ENCODE data around the gene FOXP1.

DNA sequence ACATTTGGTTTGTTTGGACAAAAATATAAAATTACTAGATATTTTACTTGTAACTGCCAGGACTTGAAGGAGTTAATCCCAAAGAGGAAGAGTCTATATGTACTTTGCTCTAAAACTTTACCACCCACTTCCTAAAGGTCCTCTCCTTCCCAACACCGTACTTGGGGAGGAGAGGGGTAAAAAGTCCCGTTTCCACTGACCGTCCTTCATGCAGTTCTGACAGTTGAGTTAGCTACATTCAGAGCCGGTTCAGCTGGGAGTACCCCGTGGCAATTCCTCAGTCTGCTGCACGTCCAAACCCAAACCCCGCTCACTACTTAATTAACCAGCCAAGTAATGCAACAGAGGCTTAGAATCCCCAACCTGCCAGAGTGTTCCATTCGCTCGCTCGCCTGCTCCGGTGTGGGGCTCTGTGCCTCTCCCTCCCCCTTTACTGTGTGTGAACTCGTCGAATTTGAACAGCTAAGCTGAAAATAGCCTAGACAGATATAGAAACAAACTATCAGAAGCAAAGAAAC, 519.7 kb downstream of the FOXP1 start:
- TF ChIP-seq CTCF (conservative IDR thresholded peaks at IDR 0.05; ENCODE audit: low read depth, low read length) (no peak), EZH2 (IDR thresholded peaks at IDR 0.05; ENCODE audit: borderline replicate concordance, low read depth, low read length, poor library complexity, severe bottlenecking) (no peak)
